Stimulated activated CD8-positive, alpha-beta memory T cell treated with anti-CD3 and anti-CD28 coated beads, Interleukin-7, amount 100 ng/mL, for 24 hours (primary cell): ENCODE results near the gene ZC3H18.

Source experiments
- DNase-seq: peaks from one replicate; pipeline ENCODE4 v3.0.0-alpha.2; 2020; ENCODE audit warnings: low read depth

ZC3H18 gene

GRCh38 chr16:88623858-88624257 is 53.7 kb downstream of the ZC3H18 start:
- no peak for DNase-seq

- DNase-seq: no peak
Observed at GRCh38 chr16:88624481-88624880, 54.3 kb downstream of the ZC3H18 start.

- no peak for DNase-seq
Observed at GRCh38 chr16:88624977-88625576, 54.9 kb downstream of the ZC3H18 start.

GRCh38 chr16:88626646-88627045 is 56.4 kb downstream of the ZC3H18 start:
- DNase-seq: no peak

GRCh38 chr16:88627531-88628411 is 57.6 kb downstream of the ZC3H18 start:
- DNase-seq: no peak

- DNase-seq: no peak
Observed at GRCh38 chr16:88628512-88628974, 58.3 kb downstream of the ZC3H18 start.

- DNase-seq: no peak
Observed at GRCh38 chr16:88629835-88630234, 59.6 kb downstream of the ZC3H18 start.

GRCh38 chr16:88630433-88630832 is 60.2 kb downstream of the ZC3H18 start:
- DNase-seq: no peak

- DNase-seq: no peak
Observed at GRCh38 chr16:88630941-88631340, 60.7 kb downstream of the ZC3H18 start.

GRCh38 chr16:88631384-88631783 is 61.2 kb downstream of the ZC3H18 start:
- DNase-seq: no peak

GRCh38 chr16:88631920-88632586 is 61.9 kb downstream of the ZC3H18 start:
- DNase-seq: no peak

GRCh38 chr16:88632587-88632930 is 62.4 kb downstream of the ZC3H18 start:
- DNase-seq: no peak

GRCh38 chr16:88633684-88634140 is 63.5 kb downstream of the ZC3H18 start:
- no peak for DNase-seq

GRCh38 chr16:88634141-88634993 is 64.2 kb downstream of the ZC3H18 start:
- DNase-seq: no peak

- no peak for DNase-seq
Observed at GRCh38 chr16:88634994-88635670, 64.9 kb downstream of the ZC3H18 start.

GRCh38 chr16:88635671-88636319 is 65.6 kb downstream of the ZC3H18 start:
- no peak for DNase-seq

GRCh38 chr16:88636488-88637265 is 66.5 kb downstream of the ZC3H18 start:
- no peak for DNase-seq

- no peak for DNase-seq
Observed at GRCh38 chr16:88638323-88639230, 68.4 kb downstream of the ZC3H18 start, which contains the start of gene IL17C. IL17C (plus strand) TSS chr16:88638572; CDS start chr16:88638642, 70 bp downstream.
